Ovary (tissue), 3 donors: ENCODE data around the gene ALLC.

Experiments
- EP300 ChIP-seq: sonication (generic); formaldehyde crosslinking; IDR thresholded peaks from one replicate; pipeline ENCODE4 v1.6.1; 2017; ENCODE audit warnings: antibody characterized with exemption
- TF ChIP-seq, protein P1 (sequence below), 3 donors: fragments of 450-650 bp in 2 of 3; fragments of 200-600 bp in 1 of 3; IDR thresholded peaks; one replicate each; pipeline versions ENCODE4 v1.5.1 to v1.8.0; 2016 to 2022; ENCODE audit warnings: antibody characterized with exemption in 3 of 3, mild to moderate bottlenecking in 1 of 3
- donor health status: DM: no; HTN: no; CAD: no.

DNA sequence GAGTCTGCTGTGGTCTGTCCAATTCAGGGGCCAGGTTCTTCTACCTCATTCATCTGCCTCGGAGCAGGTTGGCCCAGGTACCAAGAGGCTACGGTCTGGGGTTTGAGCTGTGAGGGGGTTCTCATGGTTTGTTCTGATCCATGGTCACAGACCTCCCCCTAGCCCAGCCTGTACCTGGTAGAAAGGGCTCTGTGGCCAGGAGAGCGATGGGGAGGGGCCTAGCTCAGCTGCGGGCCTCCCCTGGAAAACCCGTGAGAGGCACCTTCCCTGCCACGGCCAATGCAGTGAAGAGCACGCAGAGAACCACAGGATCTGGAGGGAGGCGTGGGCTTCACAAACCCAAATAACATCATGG is 19.6 kb upstream of the ALLC start:
- no peak for TF ChIP-seq EP300
- TF ChIP-seq, protein P1, sequence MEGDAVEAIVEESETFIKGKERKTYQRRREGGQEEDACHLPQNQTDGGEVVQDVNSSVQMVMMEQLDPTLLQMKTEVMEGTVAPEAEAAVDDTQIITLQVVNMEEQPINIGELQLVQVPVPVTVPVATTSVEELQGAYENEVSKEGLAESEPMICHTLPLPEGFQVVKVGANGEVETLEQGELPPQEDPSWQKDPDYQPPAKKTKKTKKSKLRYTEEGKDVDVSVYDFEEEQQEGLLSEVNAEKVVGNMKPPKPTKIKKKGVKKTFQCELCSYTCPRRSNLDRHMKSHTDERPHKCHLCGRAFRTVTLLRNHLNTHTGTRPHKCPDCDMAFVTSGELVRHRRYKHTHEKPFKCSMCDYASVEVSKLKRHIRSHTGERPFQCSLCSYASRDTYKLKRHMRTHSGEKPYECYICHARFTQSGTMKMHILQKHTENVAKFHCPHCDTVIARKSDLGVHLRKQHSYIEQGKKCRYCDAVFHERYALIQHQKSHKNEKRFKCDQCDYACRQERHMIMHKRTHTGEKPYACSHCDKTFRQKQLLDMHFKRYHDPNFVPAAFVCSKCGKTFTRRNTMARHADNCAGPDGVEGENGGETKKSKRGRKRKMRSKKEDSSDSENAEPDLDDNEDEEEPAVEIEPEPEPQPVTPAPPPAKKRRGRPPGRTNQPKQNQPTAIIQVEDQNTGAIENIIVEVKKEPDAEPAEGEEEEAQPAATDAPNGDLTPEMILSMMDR (IDR thresholded peaks at IDR 0.05), result no peak
